HG03159 (cell line): Measurements from ENCODE around the gene MADD.

Experiments used
- ATAC-seq: cut with Tn5 transposase; IDR thresholded peaks from one replicate; pipeline ENCODE4 v1.9.1; 2021; ENCODE audit warnings: mild to moderate bottlenecking, moderate library complexity; ENCODE audit not compliant: unreplicated experiment

Gene MADD

GRCh38 chr11:47336595-47336994 is 66.7 kb downstream of the MADD start:
- ATAC-seq: no peak

DNA sequence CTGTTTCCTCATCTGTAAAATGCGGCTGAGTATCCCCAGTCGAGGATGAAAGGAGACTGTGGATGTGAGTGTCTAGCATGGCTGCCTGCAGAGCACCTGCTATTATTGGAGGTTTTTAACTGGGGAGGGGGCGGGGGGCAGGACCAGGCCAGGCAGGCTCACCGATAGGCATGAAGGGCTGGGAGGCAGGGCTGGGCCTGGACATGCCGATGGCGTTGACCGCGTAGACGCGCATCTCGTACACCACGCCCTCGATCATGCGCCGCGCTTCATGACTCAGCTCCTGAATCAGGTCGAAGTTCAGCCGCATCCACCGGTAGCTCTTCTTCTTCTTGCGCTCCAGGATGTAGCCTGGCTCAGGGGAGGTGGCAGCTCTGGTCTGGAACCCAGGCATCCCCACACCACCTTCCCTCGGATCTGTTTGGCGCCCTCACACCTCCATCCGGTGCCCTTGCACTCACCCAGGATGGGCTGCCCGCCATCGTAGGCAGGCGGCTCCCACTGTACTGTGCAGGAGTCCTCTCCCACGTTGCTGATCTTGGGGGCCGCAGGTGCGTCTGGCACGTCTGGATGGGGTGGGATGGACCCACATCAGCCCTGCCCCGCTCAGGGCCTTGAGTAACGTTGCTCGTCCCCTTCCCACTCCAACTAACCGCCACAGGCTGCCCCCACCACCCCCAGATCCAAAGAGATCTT is 67.4 kb downstream of the MADD start:
- ATAC-seq: no peak

GRCh38 chr11:47338396-47339241 is 68.7 kb downstream of the MADD start:
- ATAC-seq: no peak

DNA sequence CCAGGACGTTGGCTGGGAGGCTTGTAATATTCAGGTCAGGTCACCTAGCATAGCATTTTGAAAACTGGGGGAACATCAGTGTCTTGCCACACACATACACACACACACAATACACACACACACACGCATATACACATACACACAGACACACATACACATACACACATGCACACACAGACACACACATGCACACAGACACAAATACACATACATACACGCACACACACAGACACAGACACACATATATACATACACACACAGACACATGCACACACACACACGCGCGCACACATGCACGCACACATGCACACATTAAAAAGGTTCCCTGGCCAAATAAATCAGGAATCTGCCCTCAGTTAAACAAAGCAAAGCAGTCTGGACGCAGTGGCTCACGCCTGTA is 70.1 kb downstream of the MADD start:
- ATAC-seq: no peak

DNA sequence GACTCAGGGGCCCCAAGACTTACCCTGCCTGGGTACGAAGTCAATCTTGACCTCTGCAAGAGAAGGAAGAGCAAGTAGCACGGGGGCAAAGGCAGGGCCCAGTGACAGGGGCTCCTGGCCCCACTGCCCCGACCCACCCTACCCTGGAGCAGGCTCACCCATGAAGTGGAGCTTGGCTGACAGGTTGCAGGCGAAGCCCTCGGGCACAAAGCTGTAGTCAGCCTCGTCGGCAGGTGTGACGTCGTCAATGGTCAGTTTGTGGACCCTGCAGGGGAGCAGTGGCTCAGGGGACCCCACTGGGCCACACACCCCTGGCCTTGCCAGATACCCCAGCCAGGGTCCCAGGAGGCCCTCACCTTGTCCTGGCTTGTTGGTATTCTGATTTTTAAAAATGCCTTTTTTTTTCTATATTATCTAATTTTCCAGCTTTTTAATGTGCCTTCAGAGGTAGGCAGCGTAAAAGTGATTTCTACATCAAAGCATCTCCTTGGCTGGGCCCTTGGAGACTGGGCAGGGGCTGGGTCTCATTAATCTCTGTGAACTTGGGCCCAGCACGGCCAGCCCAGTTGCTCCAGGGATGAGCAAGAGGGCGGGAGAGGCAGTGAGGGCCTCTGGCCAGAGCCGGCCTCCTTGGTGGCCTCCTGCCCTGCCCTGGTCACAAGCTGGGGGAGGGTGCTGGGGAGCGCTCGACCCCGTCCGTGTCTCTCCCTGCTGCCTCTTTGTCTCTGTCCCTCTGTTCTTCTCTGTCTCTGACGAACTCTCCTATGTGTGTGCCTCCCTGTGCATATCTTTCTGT is 71.2 kb downstream of the MADD start:
- no peak for ATAC-seq

DNA sequence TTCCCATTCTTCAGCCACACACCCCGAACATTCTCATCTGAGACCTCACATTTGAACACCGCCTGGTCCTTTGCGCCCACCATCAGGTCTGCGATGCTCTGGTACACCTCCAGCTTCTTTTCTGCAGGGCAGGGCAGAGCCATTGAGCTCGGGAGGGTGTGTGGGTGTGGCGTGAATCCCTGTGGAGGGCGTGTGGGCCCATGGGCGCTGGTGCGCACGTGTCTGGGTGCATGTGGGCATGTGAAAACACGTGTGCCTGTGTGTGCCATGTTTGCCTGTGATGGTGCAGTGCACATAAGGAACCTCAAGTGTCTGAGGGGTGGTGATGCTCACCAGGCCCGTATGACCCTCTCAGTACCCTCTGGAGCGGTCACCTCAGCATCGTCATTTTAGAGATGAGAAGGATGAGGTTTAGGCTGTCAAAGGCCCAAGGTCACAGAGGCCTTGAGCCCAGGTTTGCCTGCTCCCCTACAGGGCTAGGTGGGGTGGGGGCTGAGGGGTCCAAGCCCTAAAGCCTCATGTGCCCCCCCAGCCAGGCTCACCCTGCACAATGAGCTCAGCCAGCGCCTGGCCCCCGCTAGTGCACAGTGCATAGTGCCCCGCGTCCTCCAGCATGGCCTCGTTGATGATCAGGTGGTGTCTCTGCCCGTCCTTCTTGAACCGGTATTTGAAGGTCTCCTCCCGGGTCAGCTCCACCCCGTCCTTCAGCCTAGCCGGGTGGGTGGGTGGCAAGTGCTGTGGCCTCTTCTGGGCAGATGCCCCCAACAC is 72.3 kb downstream of the MADD start:
- no peak for ATAC-seq

- ATAC-seq: no peak
Measured at GRCh38 chr11:47342854-47343253, 72.9 kb downstream of the MADD start.

DNA sequence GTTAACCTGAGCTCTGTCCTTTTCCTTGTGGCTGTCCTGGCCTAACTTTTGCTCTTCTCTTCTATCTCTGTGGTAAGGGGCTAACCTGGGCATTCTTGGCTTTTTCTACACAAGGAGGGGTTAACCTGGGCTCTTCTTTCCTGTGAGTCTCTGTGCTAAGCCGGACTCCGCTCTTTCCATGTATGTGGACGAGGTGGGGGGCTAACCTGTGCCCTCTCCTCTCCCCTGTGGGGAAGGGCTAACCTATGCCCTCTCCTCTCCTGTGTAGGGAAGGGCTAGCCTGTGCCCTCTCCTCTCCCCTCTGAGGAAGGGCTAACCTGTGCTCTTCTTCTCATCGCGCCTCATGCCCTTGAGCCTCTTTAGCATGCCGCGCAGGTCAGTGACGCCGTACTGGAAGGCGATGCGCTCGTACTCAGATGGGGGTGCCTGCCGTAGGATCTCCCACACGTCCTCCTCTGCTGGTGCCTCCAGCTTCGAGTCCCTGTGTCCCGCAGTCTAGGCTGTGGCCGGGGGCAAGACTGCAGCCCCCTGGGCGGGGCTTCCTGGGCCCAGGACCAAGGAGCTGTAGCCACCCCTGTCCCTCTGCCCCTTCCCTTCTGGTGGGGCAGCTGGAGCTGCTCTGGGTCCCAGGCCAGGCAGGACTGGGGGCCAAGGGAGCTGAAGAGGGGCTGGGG is 76.1 kb downstream of the MADD start:
- no peak for ATAC-seq

GRCh38 chr11:47347137-47347536 is 77.2 kb downstream of the MADD start:
- ATAC-seq: no peak

DNA sequence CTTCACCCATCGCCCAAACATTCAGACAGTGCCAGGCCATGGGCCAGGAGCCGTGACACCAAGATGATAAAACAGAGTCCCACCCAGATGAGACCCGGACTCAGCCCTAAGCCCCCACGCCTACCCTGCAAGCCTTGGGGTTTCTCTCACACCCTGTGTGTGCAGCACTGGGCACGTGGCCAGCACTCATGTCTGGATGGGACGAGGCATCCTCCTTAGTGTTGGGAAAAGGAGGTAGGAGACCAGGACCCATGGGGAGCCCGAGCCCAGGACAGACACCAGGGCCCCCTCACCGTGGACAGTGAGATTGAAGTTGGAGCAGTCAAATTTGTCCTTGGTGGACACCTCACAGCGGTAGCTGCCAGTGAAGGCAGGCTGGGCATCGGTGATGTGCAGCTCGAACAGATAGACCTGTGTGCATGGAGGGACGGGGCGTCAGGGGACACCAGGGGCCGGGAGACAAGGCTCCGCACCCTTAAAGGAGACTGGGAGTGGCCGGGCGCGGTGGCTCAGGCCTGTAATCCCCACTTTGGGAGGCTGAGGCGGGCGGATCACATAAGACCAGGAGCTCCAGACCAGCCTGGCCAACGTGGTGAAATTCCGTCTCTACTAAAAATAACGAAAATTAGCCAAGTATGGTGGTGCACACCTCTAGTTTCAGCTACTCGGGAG is 78.3 kb downstream of the MADD start:
- ATAC-seq: no peak

DNA sequence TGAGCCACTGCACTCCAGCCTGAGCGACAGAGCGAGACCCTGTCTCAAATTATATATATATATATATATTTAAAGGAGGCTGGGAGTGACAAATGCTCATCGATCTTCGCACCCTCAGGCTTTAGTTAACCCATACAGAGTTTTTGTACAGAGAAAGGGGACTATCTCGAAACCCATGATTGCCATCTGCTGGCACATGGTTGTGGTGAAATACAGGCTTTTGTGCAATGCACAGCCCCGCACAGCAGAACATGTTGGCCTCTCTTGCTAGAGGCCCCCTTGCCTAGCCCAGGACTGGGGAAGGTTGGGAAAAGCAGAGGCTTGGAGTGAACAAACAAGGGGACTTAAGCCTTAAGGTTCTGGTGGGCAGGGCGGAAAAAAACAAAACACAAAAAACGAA is 78.9 kb downstream of the MADD start:
- ATAC-seq: no peak

DNA sequence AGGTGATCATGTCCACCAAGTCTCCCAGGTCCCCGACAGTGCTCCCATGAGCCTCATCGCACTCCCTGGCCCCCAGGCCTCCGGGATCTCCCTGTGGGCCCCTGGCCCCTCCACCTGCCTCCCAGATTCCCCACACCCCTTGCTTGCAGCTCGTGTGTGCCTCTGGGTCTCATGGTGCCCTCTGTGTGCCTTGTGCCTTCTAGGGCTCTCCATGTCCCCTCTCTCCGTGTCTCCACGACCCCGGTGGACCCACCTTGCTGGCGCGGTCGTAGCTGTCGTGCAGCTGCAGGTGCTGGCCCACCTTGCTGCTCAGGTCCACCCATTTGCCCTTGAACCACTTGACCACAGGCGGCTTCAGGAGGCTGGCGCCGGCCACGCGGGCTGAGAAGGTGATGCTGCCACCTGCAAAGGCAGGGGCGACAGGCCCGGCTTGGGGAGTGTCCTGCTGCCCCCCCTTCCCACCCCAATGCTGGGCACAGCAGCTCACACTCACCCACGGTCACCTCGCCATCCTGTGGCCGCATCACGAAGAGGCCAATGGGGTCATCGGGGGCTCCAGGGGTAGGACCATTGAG is 79.7 kb downstream of the MADD start:
- no peak for ATAC-seq

DNA sequence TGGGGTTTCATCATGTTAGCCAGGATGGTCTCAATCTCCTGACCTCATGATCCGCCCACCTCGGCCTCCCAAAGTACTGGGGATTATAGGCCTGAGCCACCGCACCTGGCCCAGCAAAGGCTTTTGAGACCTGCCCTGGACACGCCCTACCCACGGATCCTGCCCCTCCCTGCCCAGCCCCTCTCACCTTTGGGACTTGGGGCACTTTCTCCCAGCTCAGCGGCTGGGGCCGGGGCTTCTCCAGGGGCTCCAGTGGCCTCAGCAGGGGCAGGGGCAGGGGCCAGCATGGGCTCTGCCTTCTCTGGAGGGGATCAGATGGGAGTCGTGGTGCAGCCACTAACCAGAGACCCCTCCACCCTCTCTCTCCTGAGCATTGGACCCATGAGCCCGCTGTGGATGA is 80.4 kb downstream of the MADD start:
- no peak for ATAC-seq

DNA sequence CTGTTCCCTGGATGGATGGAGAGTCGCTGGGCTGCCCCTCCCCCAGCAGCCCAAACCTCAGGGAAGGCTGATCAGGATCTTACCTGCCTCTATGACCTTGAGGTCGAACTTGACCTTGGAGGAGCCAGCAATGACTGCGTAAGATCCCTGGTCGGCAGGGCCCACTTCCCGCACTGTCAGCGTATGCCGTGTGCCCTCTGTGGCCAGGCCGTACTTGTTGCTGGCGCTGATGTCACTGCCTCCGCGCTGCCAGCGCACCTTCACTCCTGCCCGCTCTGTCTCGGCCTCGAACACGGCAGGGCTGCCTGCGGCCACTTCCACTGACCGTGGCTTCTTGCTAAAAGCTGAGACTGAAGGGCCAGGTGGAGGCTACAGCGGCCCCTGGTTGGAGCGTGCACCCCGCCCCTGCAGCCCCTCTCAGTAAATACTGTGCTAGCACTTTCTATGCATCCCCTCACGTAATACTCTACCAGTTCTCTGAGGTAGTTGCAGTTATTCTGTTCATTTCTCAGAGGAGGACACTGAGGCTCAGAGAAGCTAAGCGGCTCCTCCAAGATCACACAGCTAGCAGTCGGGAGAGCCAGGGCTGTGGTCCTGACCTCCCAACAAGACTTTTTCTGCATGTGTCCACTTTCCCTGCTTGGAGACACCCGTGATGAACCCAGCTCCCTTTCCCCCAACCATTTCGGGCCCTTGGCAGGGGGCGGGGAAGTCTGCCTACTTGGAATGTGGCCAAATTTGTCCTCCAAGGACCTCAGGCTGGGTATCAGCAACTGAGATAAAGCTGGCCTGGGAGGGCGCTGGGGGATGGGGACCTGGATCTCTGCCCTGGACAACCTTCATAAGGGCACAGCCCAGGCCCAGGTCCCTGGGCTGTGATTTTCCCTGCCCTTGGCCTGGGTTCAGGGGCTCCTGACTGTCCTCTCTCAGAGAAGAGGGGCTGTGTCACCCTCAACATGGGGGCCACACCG is 81.5 kb downstream of the MADD start:
- no peak for ATAC-seq

GRCh38 chr11:47352556-47352955 is 82.6 kb downstream of the MADD start, which contains the start of gene MYBPC3:
MYBPC3 (minus strand) TSS chr11:47352702; CDS start chr11:47352647, 55 bp downstream.
- ATAC-seq: no peak

DNA sequence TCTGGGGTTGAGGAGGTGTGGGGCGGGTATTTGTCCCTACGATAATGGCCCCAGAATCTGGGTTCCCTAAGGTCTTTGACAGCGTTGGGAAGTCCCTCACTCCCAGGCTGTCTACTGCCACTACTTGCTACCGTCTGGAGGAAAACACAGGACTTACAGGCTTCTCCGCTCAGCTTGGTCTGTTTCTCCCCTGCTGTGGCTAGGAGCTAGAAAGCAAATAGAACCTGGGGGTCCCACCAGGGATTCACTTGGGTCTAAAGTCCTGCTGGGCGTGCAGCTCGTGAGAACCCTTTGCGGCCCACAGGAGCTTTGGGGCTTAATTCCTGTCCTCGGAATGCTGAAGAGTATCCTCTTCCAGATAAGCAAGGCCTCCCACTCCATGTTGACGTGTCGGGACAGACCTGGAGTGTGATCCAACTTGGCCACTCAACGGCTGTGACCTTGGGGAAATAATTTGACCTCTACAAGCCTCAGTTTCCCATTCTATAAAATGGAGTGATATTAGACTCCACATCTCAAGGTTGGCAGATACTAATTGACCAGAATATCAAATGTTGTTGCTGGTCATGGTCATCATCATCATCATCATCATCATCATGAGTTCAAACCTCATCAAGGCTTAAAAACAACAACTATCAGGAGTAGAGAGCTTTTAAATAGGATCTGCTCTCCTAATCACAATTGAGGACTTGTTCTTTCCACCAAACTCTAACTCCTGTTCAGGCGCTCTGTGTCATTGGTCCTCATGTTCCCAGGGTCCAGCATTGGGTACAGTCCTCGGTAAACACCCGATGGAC is 84.2 kb downstream of the MADD start:
- no peak for ATAC-seq

GRCh38 chr11:47354913-47355282 is 85.0 kb downstream of the MADD start:
- no peak for ATAC-seq
